ENCODE data around the gene PLXNC1.

PLXNC1 gene

DNA sequence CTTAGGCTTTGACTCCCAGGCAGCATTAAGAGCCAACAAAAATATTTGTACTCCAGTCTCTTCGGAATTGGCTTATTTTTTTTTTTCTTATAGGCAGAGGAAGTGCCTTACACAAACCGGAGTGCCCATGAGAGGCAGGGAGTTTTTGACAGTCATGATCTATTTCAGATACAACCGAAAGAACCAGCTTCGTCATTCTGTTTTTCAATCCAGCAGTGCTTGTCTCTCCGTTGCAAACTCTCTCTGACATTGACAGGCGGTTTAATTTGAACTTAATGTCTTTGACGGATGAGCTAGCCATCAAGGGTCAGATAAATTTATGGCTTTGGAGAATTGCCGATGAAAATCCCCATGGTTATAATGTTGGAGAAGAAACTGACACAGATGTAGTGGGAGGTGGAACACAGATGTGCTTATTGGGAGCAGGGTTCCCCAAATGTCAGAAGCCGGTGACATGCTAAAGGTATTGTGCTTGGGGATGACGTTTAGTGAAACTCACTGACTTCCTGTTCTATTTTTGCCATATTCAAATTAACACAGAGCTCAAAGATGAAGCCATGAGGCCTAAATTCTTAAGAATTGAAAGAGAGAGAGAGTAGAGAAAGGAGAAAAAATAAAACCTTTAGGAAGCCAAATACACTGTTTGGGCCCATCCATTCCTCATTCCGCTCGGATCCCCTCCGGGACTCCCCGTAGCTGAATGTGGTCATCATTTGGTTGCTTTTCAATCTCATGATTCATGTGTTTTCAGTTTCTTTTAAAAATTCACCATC lies 59.7 kb downstream of the PLXNC1 start:
- no peak for DNase-seq

DNA sequence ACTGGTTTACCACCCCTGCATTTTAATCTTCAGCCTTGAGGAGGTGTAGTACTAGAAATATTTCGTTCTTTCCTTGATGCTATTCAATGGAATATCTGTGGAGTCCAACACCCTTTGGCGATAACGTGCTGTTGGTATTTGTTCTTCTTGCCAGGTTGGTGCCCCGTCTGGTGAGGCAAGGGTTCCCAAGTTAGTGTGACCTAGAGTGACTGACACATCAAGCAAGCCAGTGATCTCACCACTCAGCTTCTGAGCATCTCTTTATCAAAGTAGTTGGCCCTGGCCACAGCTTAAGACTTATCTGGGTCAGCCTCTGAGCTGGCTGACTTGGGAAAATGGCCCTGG lies 60.2 kb downstream of the PLXNC1 start:
- DNase-seq = no peak

DNA sequence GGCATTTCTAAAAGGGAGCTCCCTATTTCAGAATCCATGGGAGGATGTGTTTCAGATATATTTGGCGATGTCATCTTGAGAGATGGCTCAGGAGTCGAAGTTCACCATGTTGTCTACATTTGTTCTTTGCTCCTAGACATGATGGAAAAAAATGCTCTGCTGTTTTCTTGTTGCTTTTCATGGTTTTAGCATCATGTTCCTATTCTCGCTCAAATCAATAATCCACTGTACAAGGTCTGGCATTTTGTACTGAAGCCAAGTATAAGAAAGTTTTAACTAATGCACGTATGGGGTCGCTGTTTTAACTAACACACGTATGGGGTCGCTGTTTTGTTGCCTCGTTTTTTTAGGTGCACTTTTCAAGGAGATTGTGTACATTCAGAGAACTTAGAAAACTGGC lies 60.9 kb downstream of the PLXNC1 start:
- no peak for DNase-seq

DNA sequence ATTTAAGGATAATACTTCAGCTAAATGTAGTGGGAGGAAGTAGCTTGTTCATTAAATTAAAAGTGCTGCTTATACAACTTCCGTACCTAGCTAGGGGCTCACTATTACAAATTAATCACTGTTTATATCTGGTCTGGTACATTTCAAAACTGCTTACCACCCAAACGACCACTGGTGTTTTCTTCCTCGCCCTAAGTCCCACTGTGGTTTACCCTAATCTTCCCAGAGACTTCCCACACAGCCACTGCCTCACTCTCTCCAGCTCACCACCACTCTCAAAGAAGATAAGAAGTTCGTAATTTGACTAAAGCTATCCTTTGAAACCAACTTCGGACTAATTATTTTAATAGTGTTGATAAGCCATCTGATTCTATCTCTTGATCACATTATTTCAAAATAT lies 62.6 kb downstream of the PLXNC1 start:
- no peak for DNase-seq

DNA sequence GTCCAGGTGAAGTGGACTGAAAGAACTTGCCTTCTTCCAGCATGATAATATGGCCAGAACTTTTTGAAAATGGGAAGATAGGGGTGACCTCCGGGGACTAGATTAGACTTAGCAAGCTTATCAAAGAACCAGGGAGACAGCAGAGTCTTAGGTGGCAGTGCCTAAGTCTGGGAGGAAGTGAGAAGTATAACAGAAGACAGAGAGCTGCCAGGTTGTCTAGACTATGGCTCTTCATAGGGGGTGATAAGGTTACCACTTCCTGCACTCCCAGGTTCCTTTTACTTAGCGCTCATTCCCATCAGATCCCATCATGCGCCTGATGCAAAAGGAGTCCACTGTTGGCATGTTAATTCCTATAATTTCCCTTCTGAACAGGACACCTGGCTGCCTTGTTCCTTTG lies 69.9 kb downstream of the PLXNC1 start:
- no peak for DNase-seq

DNA sequence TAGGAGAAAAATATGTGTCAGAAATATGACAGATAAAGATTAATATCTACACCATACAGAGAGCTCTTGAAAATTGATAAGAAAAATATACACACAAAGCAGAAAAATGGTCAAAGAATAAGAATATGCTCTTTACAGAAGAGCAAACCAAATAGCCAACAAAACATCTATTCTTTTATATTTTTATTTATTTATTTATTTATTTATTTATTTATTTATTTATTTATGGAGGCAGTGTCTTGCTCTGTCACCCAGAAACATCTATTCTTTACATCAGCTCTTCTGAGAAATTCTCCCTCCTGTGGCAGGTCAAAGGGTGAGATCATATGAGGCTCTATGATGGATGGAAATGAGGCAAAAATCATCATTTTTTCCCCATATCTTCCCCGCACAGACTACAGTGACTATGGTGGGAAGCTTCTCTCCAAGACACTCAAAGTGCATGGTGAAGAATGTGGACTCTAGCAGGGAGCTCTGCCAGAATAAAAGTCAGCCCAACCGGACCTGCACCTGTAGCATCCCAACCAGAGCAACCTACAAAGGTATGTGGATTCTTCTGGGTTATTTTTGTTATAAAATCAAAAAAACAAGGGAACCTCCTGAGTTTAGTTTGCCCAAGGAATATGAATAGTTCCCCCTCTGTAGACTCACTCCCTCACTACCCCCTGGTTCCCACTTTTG lies 71.4 kb downstream of the PLXNC1 start:
- DNase-seq = no peak

DNA sequence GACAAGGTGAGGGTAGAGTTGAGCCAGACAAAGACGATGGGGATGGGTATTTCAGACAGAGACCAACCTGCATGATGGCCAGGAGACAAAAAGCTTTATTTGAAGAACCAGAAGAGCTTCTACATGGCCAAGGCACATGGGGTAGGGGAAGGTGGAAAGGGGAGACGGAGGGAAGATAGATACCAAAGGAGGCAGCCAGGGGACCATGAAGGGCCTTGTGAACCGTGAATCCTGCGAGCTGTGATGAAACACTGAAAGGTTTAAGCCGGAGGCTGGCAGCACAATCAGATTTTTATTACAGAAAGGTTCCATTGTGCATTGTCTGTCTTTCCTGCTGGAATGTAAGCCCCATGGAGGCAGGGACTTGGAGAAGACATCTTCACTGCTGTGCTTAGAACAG lies 72.4 kb downstream of the PLXNC1 start:
- no peak for DNase-seq

DNA sequence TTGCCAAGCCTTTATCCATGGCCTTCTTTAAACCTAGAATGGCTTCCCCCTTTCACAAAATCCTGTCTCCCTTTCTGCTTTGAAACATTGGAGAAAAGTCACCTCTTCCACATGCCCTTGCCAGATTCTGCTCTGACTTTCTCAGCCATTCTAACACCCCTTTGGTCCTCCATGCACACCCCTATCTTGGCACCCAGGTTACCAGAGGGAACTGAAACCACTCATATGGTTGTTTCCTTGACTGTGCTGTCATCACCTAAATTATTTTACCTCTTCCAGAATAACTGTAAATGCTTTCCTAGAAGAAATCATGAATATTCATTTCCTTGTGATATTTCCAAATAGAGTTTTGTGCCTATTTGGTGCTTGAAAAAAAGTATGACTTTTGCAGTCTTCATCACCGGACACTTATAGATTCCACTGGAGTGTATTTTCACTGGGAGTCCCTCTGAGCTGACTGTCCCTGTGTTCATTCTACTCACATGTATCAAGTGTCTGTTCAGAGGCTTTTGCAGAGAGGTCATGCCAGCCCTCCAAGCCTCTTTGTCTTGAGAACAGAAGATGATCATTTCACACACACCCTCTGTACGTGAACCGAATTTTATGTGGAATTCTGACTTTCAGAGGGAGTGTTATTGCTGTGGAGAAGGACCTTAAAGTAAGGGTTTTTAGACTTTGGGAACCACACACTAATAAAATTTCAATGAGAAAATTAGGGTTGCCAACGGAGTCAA lies 74.1 kb downstream of the PLXNC1 start:
- DNase-seq = no peak

DNA sequence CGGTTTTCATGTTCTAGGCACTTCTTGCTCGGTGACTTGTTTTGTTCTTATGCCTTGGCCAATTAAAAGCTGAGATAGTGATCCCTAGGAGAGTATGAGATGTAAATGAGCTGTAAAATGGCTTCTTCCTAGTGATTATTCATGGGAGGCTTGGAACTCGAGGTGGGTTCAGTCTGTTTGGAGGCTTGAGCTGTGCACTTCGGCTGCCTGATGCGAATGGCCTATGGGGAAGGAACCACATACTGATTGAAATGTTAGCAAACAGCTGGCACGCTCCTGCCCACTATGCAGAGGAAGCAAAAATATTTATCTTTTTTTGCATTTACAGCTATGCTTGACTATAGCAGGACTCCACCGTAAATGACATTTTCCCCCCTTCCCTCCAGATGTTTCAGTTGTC lies 75.5 kb downstream of the PLXNC1 start:
- DNase-seq = no peak

DNA sequence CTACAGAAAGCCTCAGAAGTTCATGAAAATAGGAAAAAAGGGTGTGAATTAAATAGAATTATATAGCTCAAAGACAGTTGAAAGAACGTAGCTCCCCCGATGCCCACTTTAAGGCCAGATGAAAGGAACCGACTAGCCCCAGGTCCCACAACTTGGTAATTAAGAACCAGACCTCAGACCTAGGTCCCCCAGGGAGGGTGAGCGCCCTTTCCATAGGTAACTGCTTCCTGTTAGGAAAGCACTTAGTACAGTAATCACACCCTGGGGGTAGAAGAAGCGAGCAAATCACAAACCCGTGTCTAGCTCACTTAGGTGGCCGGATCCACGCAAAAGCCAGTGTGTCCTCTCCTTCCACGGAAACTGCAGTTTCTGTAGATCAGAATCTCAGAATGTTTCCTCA lies 77.1 kb downstream of the PLXNC1 start:
- no peak for DNase-seq

DNA sequence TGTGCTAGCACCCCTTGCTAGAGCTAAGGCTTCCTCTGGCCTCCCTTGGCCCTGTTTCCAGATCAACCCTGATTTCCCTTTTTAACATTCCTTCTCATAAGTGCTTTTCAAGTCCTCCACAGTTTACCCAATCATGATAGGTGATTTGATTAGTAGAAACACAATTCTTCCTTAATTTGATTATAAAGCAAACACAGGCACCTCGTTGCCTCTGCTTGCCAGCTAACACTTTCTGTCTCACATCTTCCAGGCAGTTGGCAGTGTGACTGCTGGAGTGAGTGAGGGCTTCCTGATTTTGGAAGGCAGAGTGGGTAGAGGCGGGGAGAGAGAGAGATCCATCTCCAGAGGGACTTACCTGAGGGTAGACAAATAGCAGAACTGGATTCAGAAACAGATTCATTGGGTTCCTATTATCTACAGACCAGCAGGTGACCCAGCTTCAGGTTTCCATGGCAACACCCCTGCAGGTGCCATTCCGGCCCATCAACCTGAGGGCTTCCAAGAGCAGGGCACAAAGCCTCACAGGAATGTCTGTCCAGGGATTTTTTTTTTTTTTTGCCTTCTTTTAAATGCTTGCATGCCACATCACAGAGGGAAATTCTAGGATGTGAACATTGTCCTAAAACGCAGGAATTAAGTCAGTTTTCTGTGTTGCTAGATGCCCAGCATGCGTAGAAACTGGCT lies 77.7 kb downstream of the PLXNC1 start:
- no peak for DNase-seq

DNA sequence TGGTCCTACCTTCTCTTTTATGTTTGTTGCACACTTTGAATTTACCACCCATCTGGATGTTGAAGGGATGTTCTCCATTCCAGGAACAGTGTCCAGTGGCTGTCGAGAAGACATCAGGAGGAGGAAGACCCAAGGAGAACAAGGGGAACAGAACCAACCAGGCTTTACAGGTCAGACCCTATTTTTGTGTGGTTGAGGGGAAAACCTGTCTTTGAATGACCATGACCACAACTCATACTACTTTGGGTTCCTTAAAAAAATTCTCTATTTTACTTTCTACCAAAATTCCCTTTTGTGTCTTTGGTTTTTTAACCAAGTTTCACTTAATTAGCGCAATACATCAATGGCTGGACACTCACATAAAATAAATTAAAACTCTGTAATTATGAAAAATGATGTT lies 78.7 kb downstream of the PLXNC1 start:
- DNase-seq = no peak

DNA sequence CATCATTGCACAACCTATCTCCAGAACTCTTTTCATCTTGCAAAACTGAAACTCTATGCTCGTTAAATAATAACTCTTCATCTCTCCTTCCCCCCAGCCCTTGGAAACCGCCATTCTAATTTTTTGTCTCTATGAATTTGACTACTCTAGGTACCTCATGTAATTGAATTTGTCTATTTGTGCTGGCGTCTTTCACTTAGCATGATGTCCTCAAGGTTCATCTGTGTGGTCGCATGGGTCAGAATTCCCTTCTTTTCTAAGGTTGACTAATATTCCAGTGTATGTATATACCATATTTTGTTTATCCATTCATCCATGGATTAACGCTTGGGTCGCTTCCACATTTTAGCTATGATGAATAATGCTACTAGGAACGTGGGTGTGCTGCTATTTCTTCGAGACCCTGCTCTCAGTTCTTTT lies 80.1 kb downstream of the PLXNC1 start:
- DNase-seq = no peak

DNA sequence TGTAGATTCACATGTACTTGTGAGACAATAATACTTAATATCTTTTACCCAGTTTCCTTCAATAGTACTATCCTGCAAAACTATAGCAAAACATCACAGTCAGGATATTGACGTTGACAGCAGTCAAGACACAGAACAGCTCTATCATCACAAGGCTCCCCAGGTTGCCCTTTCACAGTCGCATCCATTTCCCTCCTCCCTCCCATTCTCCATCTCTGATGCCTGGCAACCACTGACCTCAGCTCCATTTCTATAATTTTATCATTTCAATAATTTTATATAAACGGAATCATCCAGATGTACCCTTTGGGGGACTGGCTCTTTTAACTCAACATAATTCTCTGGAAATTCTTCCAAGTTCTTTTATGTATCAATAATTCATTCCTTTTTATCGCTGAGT lies 81.5 kb downstream of the PLXNC1 start:
- DNase-seq = no peak

DNA sequence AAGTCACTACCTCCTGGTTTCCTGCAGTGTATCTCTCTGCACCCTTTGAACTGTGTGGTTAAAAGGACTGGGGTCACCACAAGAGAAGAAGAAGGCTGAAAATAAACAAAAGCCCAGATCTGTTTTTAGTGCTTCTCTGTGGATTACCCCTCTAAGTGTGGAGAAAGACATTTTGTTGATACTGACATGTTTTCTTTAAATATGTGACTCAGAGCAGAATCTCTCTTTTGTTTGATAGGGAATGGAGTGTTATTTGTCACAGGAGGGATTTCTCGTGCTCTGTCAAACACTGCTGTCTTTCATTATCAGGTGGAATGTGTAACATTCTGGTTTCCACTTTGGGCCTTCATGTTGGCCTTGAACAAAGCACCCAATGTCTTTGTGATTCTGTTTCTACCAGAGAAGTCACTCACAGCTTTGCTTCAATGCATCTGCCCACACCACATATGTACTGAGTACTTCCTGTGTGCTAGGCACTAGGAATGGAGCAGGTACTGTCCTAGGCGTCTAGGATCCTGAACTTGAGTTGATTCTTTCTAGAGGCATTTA lies 82.1 kb downstream of the PLXNC1 start:
- no peak for DNase-seq

DNA sequence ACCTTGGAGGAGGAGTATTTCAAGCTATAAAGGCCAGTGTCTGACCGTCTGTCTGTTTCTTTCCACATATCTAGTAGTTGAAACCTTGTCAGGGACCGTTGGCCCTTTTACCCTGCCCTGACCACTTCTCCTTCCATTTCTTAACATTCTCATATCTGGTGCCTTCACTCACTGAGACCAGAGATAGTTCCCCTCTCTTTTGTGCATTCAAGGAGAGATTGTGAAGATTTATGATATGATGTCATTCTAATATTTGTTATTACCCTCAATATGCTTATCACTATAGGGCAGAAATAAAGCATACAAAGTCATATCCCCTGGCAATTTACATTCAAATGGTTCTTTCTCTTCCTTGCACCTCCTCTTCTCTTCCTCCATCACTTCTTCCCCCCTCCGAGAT lies 83.3 kb downstream of the PLXNC1 start:
- no peak for DNase-seq

DNA sequence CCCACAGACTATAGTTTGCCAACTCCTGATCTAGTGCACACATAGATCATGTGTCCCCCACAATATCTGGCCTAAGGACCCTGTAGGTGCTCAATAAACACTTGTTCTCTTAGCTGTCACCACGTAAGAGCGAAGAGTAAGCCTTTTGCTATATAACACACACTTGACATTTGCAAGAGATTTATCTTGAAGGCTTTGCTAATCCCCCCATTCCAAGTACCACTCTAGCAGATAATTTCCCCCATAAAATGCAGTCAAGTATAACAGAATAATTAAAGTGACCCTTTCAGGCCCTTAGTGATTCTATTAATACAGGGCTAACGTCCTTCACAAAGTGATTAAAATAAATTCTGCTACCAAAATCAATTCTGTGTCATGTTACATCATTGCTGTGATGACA lies 87.5 kb downstream of the PLXNC1 start:
- DNase-seq = peak; percentile 11 to 26

DNA sequence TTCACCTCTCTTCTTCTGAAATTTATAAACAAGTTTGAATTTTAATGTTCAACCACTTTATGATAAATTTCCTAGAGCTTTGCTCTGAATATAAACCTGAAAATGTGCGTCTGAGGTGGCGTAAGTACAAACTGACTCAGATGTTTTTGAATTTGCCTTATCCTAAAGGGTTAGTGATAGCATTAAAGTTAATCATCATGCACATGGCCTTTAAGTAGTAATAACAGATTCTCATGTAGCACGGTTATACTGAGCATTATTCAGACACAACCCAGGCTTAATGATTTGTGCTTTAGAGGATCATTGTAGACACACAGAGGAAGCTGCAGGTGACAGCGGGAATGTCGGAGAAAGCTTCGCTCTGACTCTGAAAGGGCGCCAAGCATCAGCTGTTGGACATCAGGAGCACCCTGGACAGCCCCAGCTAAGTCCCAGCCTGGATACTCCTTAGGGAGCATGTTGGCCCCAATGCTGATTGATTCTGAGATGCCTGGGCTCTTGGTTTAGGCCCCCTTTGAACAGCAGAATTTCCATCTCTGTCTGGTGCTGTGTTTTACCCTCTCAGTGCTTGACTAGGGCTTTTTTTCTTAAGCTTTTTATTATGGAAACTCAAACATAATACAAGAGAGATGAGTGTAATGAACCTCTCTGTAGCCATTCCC lies 91.1 kb downstream of the PLXNC1 start:
- DNase-seq = no peak

DNA sequence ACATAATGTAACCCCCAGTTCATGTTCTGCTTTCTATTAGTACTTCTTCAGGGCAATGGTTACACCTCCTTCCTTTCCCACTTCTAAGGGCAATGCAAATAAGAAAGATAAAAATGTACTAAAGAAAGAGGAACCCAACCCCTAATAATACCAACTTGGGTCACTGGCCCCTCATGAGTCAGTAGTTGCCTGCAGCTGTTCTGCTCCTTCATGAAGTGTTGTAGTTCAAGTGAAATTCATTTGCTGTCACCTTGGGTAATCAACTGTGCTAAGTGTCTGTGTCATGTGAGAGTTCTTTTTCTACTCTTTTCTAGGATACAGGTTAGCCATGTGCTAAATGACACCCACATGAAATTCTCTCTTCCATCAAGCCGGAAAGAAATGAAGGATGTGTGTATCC lies 91.8 kb downstream of the PLXNC1 start:
- no peak for DNase-seq

DNA sequence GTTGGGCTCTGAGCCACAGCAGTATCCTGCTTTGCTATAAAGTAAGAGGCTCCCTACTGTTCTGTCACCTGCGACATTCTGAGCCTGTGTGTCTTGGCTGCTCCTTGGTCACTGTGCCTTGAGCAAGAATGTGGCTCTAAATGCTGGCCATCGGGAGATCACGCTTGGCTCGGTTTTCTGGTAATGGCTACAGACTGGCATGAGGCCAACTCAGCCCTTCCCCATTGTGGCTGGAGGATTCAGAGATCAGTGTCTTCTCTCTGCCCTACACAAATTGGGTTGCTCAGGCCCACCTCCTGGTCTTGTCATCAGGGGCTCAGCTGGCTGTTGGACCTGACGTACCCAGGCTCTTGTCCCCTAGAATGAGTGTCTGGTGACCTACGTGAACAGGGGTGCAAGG lies 94.5 kb downstream of the PLXNC1 start:
- DNase-seq = no peak

DNA sequence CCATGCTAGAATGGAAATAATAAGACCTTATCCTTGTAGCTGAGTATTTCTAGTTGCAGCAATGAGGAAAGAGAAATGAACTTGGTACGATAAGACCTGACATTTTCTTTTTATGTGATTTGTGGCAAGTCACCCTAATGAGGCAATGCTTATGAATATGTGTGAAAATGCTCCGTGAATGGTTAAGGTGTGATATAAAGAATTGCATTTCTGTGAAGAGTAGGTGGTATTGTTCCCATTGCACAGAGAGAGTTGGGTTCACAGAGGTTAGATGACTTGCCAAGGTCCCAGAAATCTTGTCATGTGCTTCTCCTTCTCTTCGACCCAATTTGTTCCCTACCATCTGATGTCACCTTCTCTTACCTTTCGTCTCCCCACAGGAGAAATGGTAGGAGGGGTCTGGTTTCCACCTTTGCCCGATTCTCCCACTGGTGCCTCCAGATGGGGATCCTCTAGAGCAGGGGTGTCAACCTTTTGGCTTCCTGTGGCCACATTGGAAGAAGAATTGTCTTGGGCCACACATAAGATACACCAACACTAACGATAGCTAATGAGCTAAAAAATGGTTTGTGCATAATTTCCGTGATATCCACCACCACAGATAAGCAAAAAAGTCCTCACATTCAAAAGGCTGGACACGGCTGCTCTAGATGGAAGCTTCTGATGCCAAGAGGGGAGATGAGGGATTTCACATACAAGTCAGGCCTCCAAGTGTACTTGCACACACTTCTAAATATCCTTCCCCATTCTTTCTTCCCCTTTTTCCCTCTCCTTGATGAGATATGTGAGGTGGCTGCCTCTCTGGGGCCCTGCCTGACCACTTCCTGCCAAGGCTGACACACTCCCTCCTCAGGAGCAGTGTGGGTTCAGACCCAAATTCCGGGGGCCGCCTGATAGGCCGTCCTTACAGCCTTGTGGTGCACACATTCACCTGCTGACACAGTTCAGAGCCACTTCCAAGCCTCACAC lies 96.1 kb downstream of the PLXNC1 start:
- no peak for DNase-seq
